CD8-positive, alpha-beta memory T cell (primary cell): ENCODE results near the gene EXOC4. TPM values are rescaled to one million over a fixed set of nuclear protein-coding genes. Genes with fewer than 3 reads are reported as not detected.

Experiments used
- CTCF ChIA-PET: fragments of 350-600 bp; sonication (Branson Sonifier 250); formaldehyde crosslinking; loops from one replicate; lab custom pipeline; 2021; ENCODE audit warnings: antibody characterized with exemption; lab: Charles Lee
- POLR2A ChIA-PET: fragments of 350-600 bp; sonication (Branson Sonifier 250); formaldehyde crosslinking; loops from one replicate; lab custom pipeline; 2021; ENCODE audit warnings: antibody characterized with exemption; lab: Charles Lee
- DNase-seq, 5 donors: peaks; one replicate each; pipeline versions ENCODE4 v3.0.0 to v3.0.0-alpha.2; 2020 to 2022; ENCODE audit warnings: mixed read lengths in 1 of 5
- H3K27ac ChIP-seq: one replicate; pipeline ENCODE4 v1.7.0; 2013; ENCODE audit warnings: low read depth, mild to moderate bottlenecking, low read length, moderate library complexity
- H3K27me3 ChIP-seq: 2 replicates; pipeline ENCODE4 v1.7.0; 2013; ENCODE audit warnings: low read length, mild to moderate bottlenecking; ENCODE audit not compliant: insufficient read depth, poor library complexity, severe bottlenecking
- H3K36me3 ChIP-seq: 2 replicates; pipeline ENCODE4 v1.7.0; 2013; ENCODE audit warnings: mild to moderate bottlenecking, low read length, moderate library complexity; ENCODE audit not compliant: insufficient read depth
- H3K4me1 ChIP-seq: 2 replicates; pipeline ENCODE4 v1.7.0; 2013; ENCODE audit warnings: mild to moderate bottlenecking, low read length, moderate library complexity; ENCODE audit not compliant: insufficient read depth
- H3K4me3 ChIP-seq: 2 replicates; pipeline ENCODE4 v1.7.0; 2013; ENCODE audit warnings: mild to moderate bottlenecking, low read length
- H3K9me3 ChIP-seq: 2 replicates; pipeline ENCODE4 v1.7.0; 2013; ENCODE audit warnings: mild to moderate bottlenecking, low read length
- H3K27ac Mint-ChIP-seq, 8 donors: one replicate each; pipeline ENCODE4 v1.8.0; 2020 to 2021; ENCODE audit warnings: mixed read lengths in 8 of 8, mild to moderate bottlenecking in 6 of 8, inconsistent platforms in 3 of 8, moderate library complexity in 3 of 8
- H3K27me3 Mint-ChIP-seq, 2 donors: one replicate each; pipeline ENCODE4 v1.8.0; 2020 to 2021; ENCODE audit warnings: mixed read lengths in 2 of 2, mild to moderate bottlenecking in 1 of 2, moderate library complexity in 1 of 2
- H3K36me3 Mint-ChIP-seq, 3 donors: one replicate each; pipeline ENCODE4 v1.8.0; 2020 to 2021; ENCODE audit warnings: mixed read lengths in 3 of 3, inconsistent platforms in 1 of 3, mild to moderate bottlenecking in 1 of 3
- H3K4me1 Mint-ChIP-seq, 3 donors: one replicate each; pipeline ENCODE4 v1.8.0; 2020 to 2021; ENCODE audit warnings: mixed read lengths in 3 of 3, inconsistent platforms in 1 of 3, mild to moderate bottlenecking in 1 of 3
- H3K4me3 Mint-ChIP-seq, 7 donors: one replicate each; pipeline ENCODE4 v1.8.0; 2020 to 2021; ENCODE audit warnings: mixed read lengths in 7 of 7, mild to moderate bottlenecking in 6 of 7, moderate library complexity in 4 of 7, inconsistent platforms in 2 of 7
- H3K9me3 Mint-ChIP-seq, 5 donors: one replicate each; pipeline ENCODE4 v1.8.0; 2020 to 2022; ENCODE audit warnings: mixed read lengths in 5 of 5, mild to moderate bottlenecking in 3 of 5, moderate library complexity in 2 of 5, inconsistent platforms in 1 of 5
- polyA plus RNA-seq: library from polyadenylated mRNA; unstranded; fragments of 300-500 nt; fragmentation: Illumina TruSeq; gene quantifications from one replicate; pipeline ENCODE4 v1.2.3, GENCODE V29; 2021
- total RNA-seq, 2 experiments: library from RNA; stranded (reverse); gene quantifications; one replicate each; pipeline ENCODE4 v1.2.3, GENCODE V29; 2021

EXOC4 gene
- total and polyA plus RNA-seq, 3 experiments from 2014 or later = 34.5 to 53.2 (median 50.3) TPM

GRCh38 chr7:133303372-133303771 lies 50.5 kb downstream of the EXOC4 start:
- H3K27me3 ChIP-seq = no peaks in the 10 kb centered on the region

GRCh38 chr7:133303931-133304330 lies 51.1 kb downstream of the EXOC4 start:
- no peaks in the 10 kb centered on the region for H3K27me3 ChIP-seq
- no peaks in the 10 kb centered on the region for H3K9me3 Mint-ChIP-seq
- H3K36me3 ChIP-seq = peaks cover 23% of the 10 kb centered on the region
- no peaks in the 10 kb centered on the region for H3K27me3 Mint-ChIP-seq
- H3K36me3 Mint-ChIP-seq = peaks cover 30 to 45% (median 39%) of the 10 kb centered on the region in 3 donors
- H3K4me1 ChIP-seq = no peaks in the 10 kb centered on the region
- H3K4me3 ChIP-seq = no peak overlapping the region
- no peak overlapping the region for H3K4me3 Mint-ChIP-seq
- ChIA-PET CTCF (no interaction called here), POLR2A (no interaction called here)
- no peak overlapping the region for H3K27ac Mint-ChIP-seq
- no peak for DNase-seq
- H3K27ac ChIP-seq = no peak overlapping the region
- no peaks in the 10 kb centered on the region for H3K9me3 ChIP-seq
- peaks cover 5 to 21% (median 14%) of the 10 kb centered on the region in 3 donors for H3K4me1 Mint-ChIP-seq

More at GRCh38 chr7:133303372-133303771, 50.5 kb downstream of the EXOC4 start:
- Histone ChIP-seq H3K36me3 (peaks cover 22% of the 10 kb centered on the region), H3K27ac (no peak overlapping the region), H3K4me3 (no peak overlapping the region), H3K9me3 (no peaks in the 10 kb centered on the region), H3K4me1 (no peaks in the 10 kb centered on the region)
- Mint-ChIP-seq H3K4me3 (no peak overlapping the region), H3K27me3 (no peaks in the 10 kb centered on the region), H3K27ac (peak overlapping the region in 1 of 8 donors; percentile 27), H3K36me3 (peaks cover 26 to 40% (median 36%) of the 10 kb centered on the region in 3 donors), H3K9me3 (no peaks in the 10 kb centered on the region), H3K4me1 (peaks cover 5 to 21% (median 14%) of the 10 kb centered on the region in 3 donors)
- POLR2A ChIA-PET = no interaction called here
- DNase-seq = no peak
- CTCF ChIA-PET = no interaction called here

GRCh38 chr7:133309333-133309732 lies 56.5 kb downstream of the EXOC4 start:
- Histone ChIP-seq H3K36me3 (peaks cover 23% of the 10 kb centered on the region), H3K4me3 (no peak overlapping the region), H3K27ac (no peak overlapping the region), H3K4me1 (no peaks in the 10 kb centered on the region), H3K9me3 (no peaks in the 10 kb centered on the region), H3K27me3 (no peaks in the 10 kb centered on the region)
- DNase-seq = no peak
- H3K36me3 Mint-ChIP-seq = peaks cover 44 to 60% (median 49%) of the 10 kb centered on the region in 3 donors
- H3K9me3 Mint-ChIP-seq = no peaks in the 10 kb centered on the region
- ChIA-PET CTCF (no interaction called here), POLR2A (no interaction called here)
- no peak overlapping the region for H3K27ac Mint-ChIP-seq
- H3K4me3 Mint-ChIP-seq = no peak overlapping the region
- peaks cover 21 to 38% (median 24%) of the 10 kb centered on the region in 3 donors for H3K4me1 Mint-ChIP-seq
- H3K27me3 Mint-ChIP-seq = no peaks in the 10 kb centered on the region

DNA sequence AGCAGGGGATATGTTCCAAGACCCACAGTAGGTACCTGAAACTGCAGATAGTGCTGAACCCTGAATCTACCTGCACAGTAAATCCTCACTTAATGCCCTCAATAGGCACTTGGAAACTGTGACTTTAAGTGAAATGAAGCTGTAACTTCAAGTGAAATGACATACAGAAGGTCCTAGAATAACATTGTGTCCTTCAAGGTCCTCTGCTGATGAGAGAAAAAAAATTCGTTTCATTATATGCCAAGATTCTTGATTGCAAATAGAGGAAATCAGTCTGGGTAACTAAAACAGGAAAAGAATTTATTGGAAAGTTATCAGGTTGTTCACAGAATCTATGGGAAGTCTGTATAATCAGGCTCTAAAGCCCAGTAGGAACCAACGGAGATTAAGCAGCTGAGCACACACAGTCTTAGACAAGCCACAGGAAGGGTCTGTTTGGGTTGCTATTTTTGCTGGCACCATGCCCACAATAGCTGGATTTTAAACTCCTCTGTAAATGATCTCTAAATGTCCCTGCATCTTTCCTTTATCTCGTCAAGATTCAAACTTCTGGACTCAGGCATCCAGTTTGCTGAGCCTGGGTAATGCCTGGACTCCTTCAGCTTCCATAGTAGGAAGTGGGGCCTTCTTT lies 57.5 kb downstream of the EXOC4 start:
- Mint-ChIP-seq H3K4me1 (peaks cover 21 to 39% (median 22%) of the 10 kb centered on the region in 3 donors), H3K9me3 (no peaks in the 10 kb centered on the region), H3K4me3 (no peak overlapping the region), H3K36me3 (peaks cover 44 to 55% (median 47%) of the 10 kb centered on the region in 3 donors), H3K27ac (peak overlapping the region in 1 of 8 donors; percentile 22), H3K27me3 (no peaks in the 10 kb centered on the region)
- Histone ChIP-seq H3K36me3 (peaks cover 23% of the 10 kb centered on the region), H3K27me3 (no peaks in the 10 kb centered on the region), H3K4me3 (no peak overlapping the region), H3K4me1 (no peaks in the 10 kb centered on the region), H3K9me3 (no peaks in the 10 kb centered on the region), H3K27ac (no peak overlapping the region)
- POLR2A ChIA-PET = no interaction called here
- CTCF ChIA-PET = no interaction called here
- no peak for DNase-seq

DNA sequence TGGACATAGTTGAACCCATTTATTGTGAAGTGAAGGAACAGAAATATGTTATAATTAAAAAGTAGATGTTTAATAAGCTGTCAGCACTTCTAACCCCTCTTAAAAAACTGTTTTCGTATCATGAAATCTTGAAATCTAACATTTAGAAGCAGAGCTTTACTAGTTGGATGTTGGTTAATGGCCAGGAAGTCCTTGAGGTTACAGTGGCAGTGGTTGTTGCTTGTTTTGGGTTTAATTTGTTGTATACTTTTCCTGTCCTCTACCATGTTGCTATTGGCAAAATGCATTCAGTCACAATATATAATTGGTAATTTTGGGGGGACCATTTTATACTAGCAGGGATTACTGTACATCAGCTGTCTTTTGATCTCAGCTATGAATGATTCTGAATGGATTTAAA lies 60.7 kb downstream of the EXOC4 start:
- POLR2A ChIA-PET = no interaction called here
- no peaks in the 10 kb centered on the region for H3K27me3 Mint-ChIP-seq
- CTCF ChIA-PET = no interaction called here
- Histone ChIP-seq H3K27ac (no peak overlapping the region), H3K4me3 (no peak overlapping the region), H3K27me3 (no peaks in the 10 kb centered on the region), H3K36me3 (no peaks in the 10 kb centered on the region), H3K9me3 (no peaks in the 10 kb centered on the region), H3K4me1 (no peaks in the 10 kb centered on the region)
- no peak for DNase-seq
- peaks cover 23 to 34% (median 24%) of the 10 kb centered on the region in 3 donors for H3K36me3 Mint-ChIP-seq
- peak overlapping the region in 2 of 8 donors; percentile 10 to 81 for H3K27ac Mint-ChIP-seq
- H3K9me3 Mint-ChIP-seq = no peaks in the 10 kb centered on the region
- H3K4me3 Mint-ChIP-seq = peak overlapping the region in 2 of 7 donors; percentile 18 to 40
- H3K4me1 Mint-ChIP-seq = peaks cover 21 to 35% (median 22%) of the 10 kb centered on the region in 3 donors

- no peak for DNase-seq
- H3K27ac ChIP-seq = no peak overlapping the region
- peaks cover 21 to 35% (median 21%) of the 10 kb centered on the region in 3 donors for H3K4me1 Mint-ChIP-seq
- H3K9me3 ChIP-seq = no peaks in the 10 kb centered on the region
- no peak overlapping the region for H3K4me3 ChIP-seq
- peaks cover 21 to 33% (median 22%) of the 10 kb centered on the region in 3 donors for H3K36me3 Mint-ChIP-seq
- no peaks in the 10 kb centered on the region for H3K4me1 ChIP-seq
- H3K36me3 ChIP-seq = no peaks in the 10 kb centered on the region
- no peaks in the 10 kb centered on the region for H3K27me3 ChIP-seq
- no peak overlapping the region for H3K4me3 Mint-ChIP-seq
- no peak overlapping the region for H3K27ac Mint-ChIP-seq
- no peaks in the 10 kb centered on the region for H3K27me3 Mint-ChIP-seq
- POLR2A ChIA-PET = no interaction called here
- no peaks in the 10 kb centered on the region for H3K9me3 Mint-ChIP-seq
- CTCF ChIA-PET = no interaction called here
These were observed 61.2 kb downstream of the EXOC4 start for GRCh38 chr7:133314084-133314483.

DNA sequence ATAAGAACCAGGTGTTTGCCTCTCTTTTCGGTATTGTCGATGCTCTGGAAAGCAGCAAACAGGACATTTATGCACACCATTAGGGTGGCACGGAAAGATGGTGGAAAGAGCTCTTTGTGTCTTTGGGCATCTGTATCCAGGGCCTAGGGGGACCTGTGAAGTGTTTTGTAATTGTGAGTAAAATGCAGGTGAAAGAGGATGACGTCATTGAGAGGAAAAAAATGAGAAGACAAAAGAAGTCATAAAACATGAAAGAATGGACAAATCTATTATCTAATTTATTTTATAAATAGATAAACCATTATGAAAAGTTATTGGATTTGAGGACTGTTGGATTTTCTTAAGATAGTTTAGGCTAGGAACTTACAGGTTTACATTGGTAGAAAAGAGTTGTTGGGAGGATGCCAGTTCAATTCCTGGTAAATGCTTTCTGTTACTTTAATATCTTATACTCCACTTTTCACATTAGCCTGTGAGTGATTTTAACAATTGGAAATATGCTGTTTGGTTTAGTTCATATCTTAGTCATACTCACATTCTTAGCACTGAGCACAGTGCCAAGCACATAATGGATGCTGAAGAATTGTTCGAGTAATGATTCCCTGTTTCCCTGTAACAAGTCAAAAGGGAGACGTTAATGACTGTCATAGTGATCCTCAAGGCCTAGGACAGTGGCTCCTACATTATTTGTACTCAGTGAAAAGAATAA lies 62.6 kb downstream of the EXOC4 start:
- no peaks in the 10 kb centered on the region for H3K9me3 ChIP-seq
- H3K36me3 Mint-ChIP-seq = peaks cover 28 to 38% (median 32%) of the 10 kb centered on the region in 3 donors

DNA sequence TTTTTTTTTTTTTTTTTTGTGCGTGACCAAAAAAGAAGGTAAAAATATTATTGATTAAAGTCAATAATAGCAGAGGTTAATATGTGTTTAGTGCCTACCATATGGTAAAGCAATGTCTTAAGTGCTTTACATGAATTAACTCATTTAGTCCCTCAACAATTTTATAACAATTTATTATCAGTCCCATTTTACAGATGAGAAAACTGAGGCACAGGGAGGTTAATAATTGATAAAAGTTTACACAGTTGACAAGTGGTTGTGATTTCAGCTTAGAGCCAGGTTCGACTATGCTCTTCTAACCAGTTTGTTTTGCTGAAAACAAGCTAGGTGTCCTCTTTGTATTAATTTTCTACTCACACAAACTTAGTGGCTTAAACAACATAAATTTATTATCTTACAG lies 67.0 kb downstream of the EXOC4 start:
- H3K4me1 ChIP-seq = no peaks in the 10 kb centered on the region
- Mint-ChIP-seq H3K27ac (no peak overlapping the region), H3K27me3 (no peaks in the 10 kb centered on the region), H3K36me3 (peaks cover 55 to 73% (median 59%) of the 10 kb centered on the region in 3 donors), H3K4me3 (no peak overlapping the region), H3K9me3 (peaks cover 7 to 25% (median 23%) of the 10 kb centered on the region in 5 donors), H3K4me1 (peaks cover 0 to 10% (median 10%) of the 10 kb centered on the region in 3 donors)
- POLR2A ChIA-PET = no interaction called here
- CTCF ChIA-PET = no interaction called here
- peaks cover 12% of the 10 kb centered on the region for H3K36me3 ChIP-seq
- H3K9me3 ChIP-seq = no peaks in the 10 kb centered on the region
- DNase-seq = no peak
- H3K27me3 ChIP-seq = no peaks in the 10 kb centered on the region
- no peak overlapping the region for H3K4me3 ChIP-seq
- H3K27ac ChIP-seq = no peak overlapping the region

More for the DNA sequence above, 62.6 kb downstream of the EXOC4 start:
- H3K4me1 Mint-ChIP-seq = peaks cover 20 to 35% (median 21%) of the 10 kb centered on the region in 3 donors
- H3K27ac ChIP-seq = no peak overlapping the region
- H3K4me3 Mint-ChIP-seq = no peak overlapping the region
- H3K27me3 Mint-ChIP-seq = no peaks in the 10 kb centered on the region
- ChIA-PET POLR2A (no interaction called here), CTCF (no interaction called here)
- no peak for DNase-seq
- H3K27me3 ChIP-seq = no peaks in the 10 kb centered on the region
- H3K9me3 Mint-ChIP-seq = peaks cover 0 to 2% (median 0%) of the 10 kb centered on the region in 5 donors
- H3K27ac Mint-ChIP-seq = peak overlapping the region in 1 of 8 donors; percentile 32
- H3K4me1 ChIP-seq = no peaks in the 10 kb centered on the region
- H3K36me3 ChIP-seq = peaks cover 9% of the 10 kb centered on the region
- no peak overlapping the region for H3K4me3 ChIP-seq
